GM12878 (cell line): ENCODE results near the gene PPIL6. TPM values are rescaled to one million over a fixed set of nuclear protein-coding genes. Genes with fewer than 3 reads are reported as not detected.

Source experiments
- ATAC-seq: fragments of 200-7000 bp; cut with Tn5 transposase; 3 replicates; pipeline ENCODE4 v1.9.1; 2020; ENCODE audit warnings: mild to moderate bottlenecking, moderate library complexity
- BruUV-seq: library from RNA; stranded (reverse); fragments of 400-500 nt; replicated peaks from 2 replicates; lab custom pipeline; 2021; lab: Mats Ljungman, UMichigan
- CTCF ChIA-PET: fragments of 300-600 bp; sonication (Branson Sonifier 250); formaldehyde crosslinking; extraction: SDS; loops from one replicate; lab custom pipeline; 2021; ENCODE audit warnings: inconsistent platforms; lab: Yijun Ruan, JAX
- POLR2A ChIA-PET: fragments of 350-600 bp; formaldehyde crosslinking; extraction: SDS; loops from one replicate; lab custom pipeline; 2021; ENCODE audit warnings: inconsistent platforms; lab: Charles Lee
- RAD21 ChIA-PET: fragments of 300-600 bp; sonication (Branson Sonifier 250); formaldehyde crosslinking; loops from one replicate; lab custom pipeline; 2023; ENCODE audit warnings: antibody characterized with exemption; ENCODE audit not compliant: unreplicated experiment; lab: Charles Lee
- SMC1A ChIA-PET: fragments of 300-600 bp; sonication (Branson Sonifier 250); formaldehyde crosslinking; loops from one replicate; lab custom pipeline; 2023; ENCODE audit not compliant: unreplicated experiment, uncharacterized antibody; lab: Charles Lee
- DNase-seq: peaks from one replicate; pipeline ENCODE4 v3.0.0-alpha.2; 2011; ENCODE audit warnings: low read depth, low spot score
- FAIRE-seq: peaks from 3 replicates; lab custom pipeline; 2011; peaks lifted over from hg19 to GRCh38; lab: Jason Lieb, UNC
- H2AFZ ChIP-seq: 2 replicates; pipeline ENCODE4 v1.6.0; 2011; ENCODE audit warnings: low read depth, low read length, control low read depth; ENCODE audit not compliant: control insufficient read depth
- H3K27ac ChIP-seq: 2 replicates; pipeline ENCODE4 v1.5.1; 2011; ENCODE audit warnings: control low read depth; ENCODE audit not compliant: control insufficient read depth, insufficient read depth
- H3K27me3 ChIP-seq, 2 experiments: replicated peaks in 1 of 2; 2 replicates each; pipeline versions ENCODE4 v1.6.0 to v1.6.1; 2011; ENCODE audit warnings: low read length in 1 of 2; ENCODE audit not compliant: control insufficient read depth in 2 of 2, insufficient read depth in 2 of 2
- H3K36me3 ChIP-seq, 2 experiments: 2 replicates each; pipeline ENCODE4 v1.5.1; 2011; ENCODE audit warnings: low read length in 1 of 2; ENCODE audit not compliant: control insufficient read depth in 2 of 2, insufficient read depth in 2 of 2
- H3K4me1 ChIP-seq: 2 replicates; pipeline ENCODE4 v1.6.1; 2011; ENCODE audit warnings: mild to moderate bottlenecking, low read length, moderate library complexity, mixed read lengths; ENCODE audit not compliant: control insufficient read depth, insufficient read depth
- H3K4me2 ChIP-seq: 2 replicates; pipeline ENCODE4 v1.6.0; 2011; ENCODE audit warnings: control low read depth; ENCODE audit not compliant: control insufficient read depth, insufficient read depth
- H3K4me3 ChIP-seq: fragments of 200-600 bp; sonication (generic); 2 replicates; pipeline ENCODE4 v1.5.1; 2016
- H3K79me2 ChIP-seq: 2 replicates; pipeline ENCODE4 v1.6.0; 2011; ENCODE audit warnings: low read length; ENCODE audit not compliant: control insufficient read depth, insufficient read depth
- H3K9ac ChIP-seq: 2 replicates; pipeline ENCODE4 v1.8.0; 2011; ENCODE audit warnings: low read length, control low read depth, mixed read lengths; ENCODE audit not compliant: control insufficient read depth, insufficient read depth
- H3K9me3 ChIP-seq: replicated peaks from 3 replicates; pipeline ENCODE4 v1.5.1; 2011; ENCODE audit warnings: mild to moderate bottlenecking, low read length; ENCODE audit not compliant: control insufficient read depth, insufficient read depth
- H4K20me1 ChIP-seq: 2 replicates; pipeline ENCODE4 v1.6.0; 2011; ENCODE audit not compliant: control insufficient read depth, insufficient read depth
- CBX5 ChIP-seq: sonication (generic); IDR thresholded peaks from 2 replicates; pipeline ENCODE4 v1.6.1; 2016; ENCODE audit warnings: low read depth, moderate library complexity, mild to moderate bottlenecking, inconsistent platforms
- CHD2 ChIP-seq: IDR thresholded peaks from 2 replicates; pipeline ENCODE4 v1.6.1; 2011; ENCODE audit warnings: low read depth, low read length, improper control_type of control experiment, borderline replicate concordance
- NR2C1 ChIP-seq: fragments of 450-650 bp; IDR thresholded peaks from 2 replicates; pipeline ENCODE4 v1.6.1; 2017; ENCODE audit warnings: antibody characterized with exemption, mild to moderate bottlenecking, moderate library complexity
- PAX5 ChIP-seq: IDR thresholded peaks from 2 replicates; pipeline ENCODE4 v1.6.1; 2011; ENCODE audit warnings: low read depth, low read length, borderline replicate concordance
- TCF12 ChIP-seq: IDR thresholded peaks from 2 replicates; pipeline ENCODE4 v1.6.1; 2011; ENCODE audit warnings: low read depth, mild to moderate bottlenecking, low read length
- WGBS: methylation state at CpG from one replicate; pipeline ENCODE4 v1.1.6; 2016; ENCODE audit warnings: low lambda C conversion rate; ENCODE audit not compliant: insufficient replicate concordance, insufficient coverage; ENCODE audit errors: missing lambda C conversion rate; 5-methylcytosine and 5-hydroxymethylcytosine counted together
- in situ Hi-C: fragments of 300-500 bp; cut with MboI; formaldehyde crosslinking; loops from 9 replicates; pipeline ENCODE4 v1.14.3; 2018; ENCODE audit warnings: mixed read lengths
- intact Hi-C: fragments of 100-400 bp; cut with micrococcal nuclease; formaldehyde crosslinking; loops from one replicate; pipeline ENCODE4 v1.14.2; 2022; ENCODE audit not compliant: unreplicated experiment
- polyA plus RNA-seq, 11 experiments: library from polyadenylated mRNA; depleted of rRNA in 4 of 11; unstranded in 6 of 11; stranded (reverse) in 5 of 11; fragments of >200 nt; fragmentation: Nextera tagmentation in 4 of 11; fragmentation: Illumina TruSeq in 1 of 11; extraction: Ambion mirVana in 4 of 11; extraction: Trizol in 1 of 11; gene quantifications; 1 replicate in 1 of 11; 2 replicates in 10 of 11; pipeline versions ENCODE4 v1.2.1 to v1.2.3, GENCODE V29; 2011 to 2016; ENCODE audit warnings: inconsistent platforms in 2 of 11, missing spikeins in 2 of 11, low read depth in 1 of 11
- total RNA-seq, 4 experiments: library from RNA; depleted of rRNA in 3 of 4; stranded (reverse); fragments of >200 nt in 3 of 4; fragmentation: Illumina TruSeq in 1 of 4; extraction: Trizol in 1 of 4; gene quantifications; 2 replicates each; pipeline versions ENCODE4 v1.2.1 to v1.2.3, GENCODE V29; 2013 to 2021
- TF ChIP-seq, protein P1 (sequence below): fragments of 450-650 bp; formaldehyde crosslinking; IDR thresholded peaks from 2 replicates; pipeline ENCODE4 v1.4.0; 2022; ENCODE audit warnings: mild to moderate bottlenecking, moderate library complexity
- TF ChIP-seq, protein P2 (sequence below): fragments of 450-650 bp; IDR thresholded peaks from 2 replicates; pipeline ENCODE4 v1.6.1; 2016; ENCODE audit warnings: mild to moderate bottlenecking
- TF ChIP-seq, protein P3 (sequence below): IDR thresholded peaks from 2 replicates; pipeline ENCODE4 v1.6.1; 2012; ENCODE audit warnings: low read depth, low read length, improper control_type of control experiment
- TF ChIP-seq, protein P4 (sequence below): IDR thresholded peaks from 2 replicates; pipeline ENCODE4 v1.6.1; 2011; ENCODE audit warnings: low read depth, mild to moderate bottlenecking, low read length, moderate library complexity, borderline replicate concordance; ENCODE audit errors: extremely low read depth

Gene PPIL6
- total and polyA plus RNA-seq, 10 of the 15 experiments (the other 5 are each of a cell fraction or from before 2014, with no cell fraction given), result 0.01 to 0.26 (median 0.12) TPM; not detected in 5

DNA sequence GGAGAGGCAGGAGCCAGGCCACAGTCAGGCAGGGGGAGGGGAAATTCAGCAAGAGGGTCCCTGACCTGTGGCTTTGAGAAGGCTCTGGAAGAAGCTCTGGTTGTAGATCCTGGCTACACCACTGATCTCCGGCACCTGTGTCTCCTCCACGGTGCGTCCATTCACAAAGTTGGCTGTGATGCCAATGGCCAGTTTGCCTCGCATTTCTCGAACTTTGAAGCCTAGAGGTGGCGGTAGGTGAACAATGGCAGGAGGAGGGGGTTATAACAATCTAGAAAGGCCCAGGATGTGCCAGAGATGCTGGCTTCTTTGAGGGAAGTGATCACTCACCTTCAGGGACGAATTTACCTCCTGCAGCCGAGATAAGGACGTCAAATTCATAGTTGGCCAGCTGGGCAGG, 11.8 kb upstream of the PPIL6 start:
- Histone ChIP-seq H3K4me2 (no peak overlapping the region), H3K4me3 (no peak overlapping the region), H3K9ac (no peak overlapping the region), H3K79me2 (peaks cover 41% of the 10 kb centered on the region), H3K36me3 (peaks cover 3 to 10% of the 10 kb centered on the region in 2 experiments; a peak in 3 of 4 replicates), H3K4me1 (peaks cover 31% of the 10 kb centered on the region), H3K9me3 (no peaks in the 10 kb centered on the region), H2AFZ (no peak overlapping the region), H3K27me3 (no peaks in the 10 kb centered on the region), H3K27ac (no peak overlapping the region), H4K20me1 (no peaks in the 10 kb centered on the region)
- no peak for ATAC-seq
- in situ Hi-C loops, result no loop called here
- no TSS peak for BruUV-seq
- RAD21 ChIA-PET, result interaction anchor here (1.4 to 10.1 kb wide), 2 partner anchors 11 to 28 kb away, joined by 4 to 97 read pairs; partner anchors contain the start of gene ZBTB24
- TF ChIP-seq PAX5 (no peak), CHD2 (no peak), NR2C1 (no peak), TCF12 (no peak), CBX5 (no peak)
- TF ChIP-seq, protein P1, sequence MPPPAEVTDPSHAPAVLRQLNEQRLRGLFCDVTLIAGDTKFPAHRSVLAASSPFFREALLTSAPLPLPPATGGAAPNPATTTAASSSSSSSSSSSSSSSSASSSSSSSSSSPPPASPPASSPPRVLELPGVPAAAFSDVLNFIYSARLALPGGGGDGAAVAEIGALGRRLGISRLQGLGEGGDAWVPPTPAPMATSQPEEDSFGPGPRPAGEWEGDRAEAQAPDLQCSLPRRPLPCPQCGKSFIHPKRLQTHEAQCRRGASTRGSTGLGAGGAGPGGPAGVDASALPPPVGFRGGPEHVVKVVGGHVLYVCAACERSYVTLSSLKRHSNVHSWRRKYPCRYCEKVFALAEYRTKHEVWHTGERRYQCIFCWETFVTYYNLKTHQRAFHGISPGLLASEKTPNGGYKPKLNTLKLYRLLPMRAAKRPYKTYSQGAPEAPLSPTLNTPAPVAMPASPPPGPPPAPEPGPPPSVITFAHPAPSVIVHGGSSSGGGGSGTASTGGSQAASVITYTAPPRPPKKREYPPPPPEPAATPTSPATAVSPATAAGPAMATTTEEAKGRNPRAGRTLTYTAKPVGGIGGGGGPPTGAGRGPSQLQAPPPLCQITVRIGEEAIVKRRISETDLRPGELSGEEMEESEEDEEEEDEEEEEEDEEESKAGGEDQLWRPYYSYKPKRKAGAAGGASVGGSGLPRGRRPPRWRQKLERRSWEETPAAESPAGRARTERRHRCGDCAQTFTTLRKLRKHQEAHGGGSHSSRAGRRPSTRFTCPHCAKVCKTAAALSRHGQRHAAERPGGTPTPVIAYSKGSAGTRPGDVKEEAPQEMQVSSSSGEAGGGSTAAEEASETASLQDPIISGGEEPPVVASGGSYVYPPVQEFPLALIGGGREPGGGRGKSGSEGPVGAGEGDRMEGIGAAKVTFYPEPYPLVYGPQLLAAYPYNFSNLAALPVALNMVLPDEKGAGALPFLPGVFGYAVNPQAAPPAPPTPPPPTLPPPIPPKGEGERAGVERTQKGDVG (CRISPR knock-in tag), result no peak
- TF ChIP-seq, protein P2, sequence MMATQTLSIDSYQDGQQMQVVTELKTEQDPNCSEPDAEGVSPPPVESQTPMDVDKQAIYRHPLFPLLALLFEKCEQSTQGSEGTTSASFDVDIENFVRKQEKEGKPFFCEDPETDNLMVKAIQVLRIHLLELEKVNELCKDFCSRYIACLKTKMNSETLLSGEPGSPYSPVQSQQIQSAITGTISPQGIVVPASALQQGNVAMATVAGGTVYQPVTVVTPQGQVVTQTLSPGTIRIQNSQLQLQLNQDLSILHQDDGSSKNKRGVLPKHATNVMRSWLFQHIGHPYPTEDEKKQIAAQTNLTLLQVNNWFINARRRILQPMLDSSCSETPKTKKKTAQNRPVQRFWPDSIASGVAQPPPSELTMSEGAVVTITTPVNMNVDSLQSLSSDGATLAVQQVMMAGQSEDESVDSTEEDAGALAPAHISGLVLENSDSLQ, result no peak
- TF ChIP-seq, protein P3, sequence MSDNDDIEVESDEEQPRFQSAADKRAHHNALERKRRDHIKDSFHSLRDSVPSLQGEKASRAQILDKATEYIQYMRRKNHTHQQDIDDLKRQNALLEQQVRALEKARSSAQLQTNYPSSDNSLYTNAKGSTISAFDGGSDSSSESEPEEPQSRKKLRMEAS, result no peak
- TF ChIP-seq, protein P4, sequence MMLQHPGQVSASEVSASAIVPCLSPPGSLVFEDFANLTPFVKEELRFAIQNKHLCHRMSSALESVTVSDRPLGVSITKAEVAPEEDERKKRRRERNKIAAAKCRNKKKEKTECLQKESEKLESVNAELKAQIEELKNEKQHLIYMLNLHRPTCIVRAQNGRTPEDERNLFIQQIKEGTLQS, result no peak
- POLR2A ChIA-PET, result interaction anchor here (1.0 to 7.1 kb wide), 2 partner anchors 9 to 21 kb away, joined by 3 to 74 read pairs; partner anchors contain the start of genes PPIL6 and SMPD2
- no peak for DNase-seq
- CTCF ChIA-PET, result interaction anchor here (1.1 to 3.9 kb wide), 3 partner anchors 9 to 587 kb away, joined by 3 to 30 read pairs (median 9); no protein-coding TSS in a partner anchor
- SMC1A ChIA-PET, result interaction anchor here (0.8 to 10.1 kb wide), 4 partner anchors 10 to 35 kb away, joined by 3 to 148 read pairs (median 20); partner anchors contain the start of genes PPIL6, SMPD2 and ZBTB24
- no peak for FAIRE-seq
- WGBS, result 94% methylated on average over 9 of the region's 9 CpGs
- intact Hi-C loops, result no loop called here
